Measurements from ENCODE around the gene SFSWAP.

The SFSWAP gene

DNA sequence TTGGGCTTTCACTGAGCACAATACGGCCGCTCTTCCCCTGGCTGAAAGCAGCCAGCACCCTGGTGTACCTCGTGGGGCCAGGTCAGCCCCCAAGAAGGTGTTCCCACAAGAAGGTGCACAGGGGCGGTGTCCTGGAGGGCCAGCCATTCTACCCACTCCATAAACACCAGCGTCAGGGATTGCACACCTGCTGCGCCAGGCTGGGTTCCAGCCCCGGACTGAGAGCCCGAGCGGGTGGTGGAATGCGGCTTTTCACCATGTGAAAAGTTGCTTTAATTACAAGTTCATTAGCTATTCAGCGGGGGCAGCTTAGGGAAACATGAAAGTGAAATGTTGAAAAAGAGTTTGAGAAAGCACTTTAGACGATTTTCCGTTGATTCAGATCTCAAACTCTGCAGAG lies 99.8 kb downstream of the SFSWAP start:
- Mint-ChIP-seq H3K9me3 (peaks cover 6% of the 10 kb centered on the region), H3K36me3 (ENCODE audit: insufficient read depth) (peaks cover 3% of the 10 kb centered on the region), H3K27ac (ENCODE audit: low read depth) (no peak overlapping the region), H3K4me1 (no peaks in the 10 kb centered on the region), H3K4me3 (no peak overlapping the region), H3K27me3 (no peaks in the 10 kb centered on the region)
- no peak for ATAC-seq (replicated peaks; ENCODE audit: extremely low read depth, poor library complexity, severe bottlenecking)
- no peak for DNase-seq (ENCODE audit: low spot score in 2 of 2)

GRCh38 chr12:131815131-131815530 lies 104.2 kb downstream of the SFSWAP start:
- Mint-ChIP-seq H3K27ac (ENCODE audit: low read depth) (no peak overlapping the region), H3K4me1 (no peaks in the 10 kb centered on the region), H3K27me3 (no peaks in the 10 kb centered on the region), H3K9me3 (peaks cover 6% of the 10 kb centered on the region), H3K36me3 (ENCODE audit: insufficient read depth) (no peaks in the 10 kb centered on the region), H3K4me3 (no peak overlapping the region)
- no peak for DNase-seq (ENCODE audit: low spot score in 2 of 2)
- ATAC-seq (replicated peaks; ENCODE audit: extremely low read depth, poor library complexity, severe bottlenecking): no peak

DNA sequence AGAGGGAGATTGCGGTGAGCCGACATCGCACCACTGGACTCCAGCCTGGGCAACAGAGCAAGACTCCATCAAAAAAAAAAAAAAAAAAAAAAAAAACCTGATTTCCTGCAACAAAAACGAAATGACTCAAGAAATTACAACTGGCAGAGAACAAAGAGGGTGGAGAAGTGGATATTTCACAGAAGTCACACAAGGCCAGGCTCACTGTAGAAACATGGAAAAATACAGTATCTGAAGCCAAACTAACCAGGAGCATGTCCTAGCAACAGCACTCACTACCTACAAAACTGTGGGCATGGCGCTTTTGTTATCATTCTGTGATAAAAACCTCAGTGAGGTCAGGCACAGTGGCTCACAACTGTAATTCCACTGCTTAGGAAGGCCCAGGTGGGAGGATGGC lies 105.6 kb downstream of the SFSWAP start:
- H3K36me3 Mint-ChIP-seq (ENCODE audit: insufficient read depth): no peaks in the 10 kb centered on the region
- H3K9me3 Mint-ChIP-seq: peaks cover 6% of the 10 kb centered on the region
- H3K4me1 Mint-ChIP-seq: no peaks in the 10 kb centered on the region
- H3K4me3 Mint-ChIP-seq: no peak overlapping the region
- no peak for DNase-seq (ENCODE audit: low spot score in 2 of 2)
- no peak for ATAC-seq (replicated peaks; ENCODE audit: extremely low read depth, poor library complexity, severe bottlenecking)
- H3K27me3 Mint-ChIP-seq: no peaks in the 10 kb centered on the region
- no peak overlapping the region for H3K27ac Mint-ChIP-seq (ENCODE audit: low read depth)

- H3K27ac Mint-ChIP-seq (ENCODE audit: low read depth): no peak overlapping the region
- ATAC-seq (replicated peaks; ENCODE audit: extremely low read depth, poor library complexity, severe bottlenecking): no peak
- no peaks in the 10 kb centered on the region for H3K4me1 Mint-ChIP-seq
- no peak for DNase-seq (ENCODE audit: low spot score in 2 of 2)
- no peaks in the 10 kb centered on the region for H3K36me3 Mint-ChIP-seq (ENCODE audit: insufficient read depth)
- no peak overlapping the region for H3K4me3 Mint-ChIP-seq
- H3K9me3 Mint-ChIP-seq: peaks cover 6% of the 10 kb centered on the region
- no peaks in the 10 kb centered on the region for H3K27me3 Mint-ChIP-seq
Measured at GRCh38 chr12:131817241-131817640, 106.4 kb downstream of the SFSWAP start.

- Mint-ChIP-seq H3K27ac (ENCODE audit: low read depth) (no peak overlapping the region), H3K9me3 (no peaks in the 10 kb centered on the region), H3K27me3 (no peaks in the 10 kb centered on the region), H3K4me3 (no peak overlapping the region), H3K4me1 (no peaks in the 10 kb centered on the region), H3K36me3 (ENCODE audit: insufficient read depth) (no peaks in the 10 kb centered on the region)
- ATAC-seq (replicated peaks; ENCODE audit: extremely low read depth, poor library complexity, severe bottlenecking) (no peak), DNase-seq (ENCODE audit: low spot score in 2 of 2) (no peak)
Measured at GRCh38 chr12:131818821-131819585, 108.1 kb downstream of the SFSWAP start.

DNA sequence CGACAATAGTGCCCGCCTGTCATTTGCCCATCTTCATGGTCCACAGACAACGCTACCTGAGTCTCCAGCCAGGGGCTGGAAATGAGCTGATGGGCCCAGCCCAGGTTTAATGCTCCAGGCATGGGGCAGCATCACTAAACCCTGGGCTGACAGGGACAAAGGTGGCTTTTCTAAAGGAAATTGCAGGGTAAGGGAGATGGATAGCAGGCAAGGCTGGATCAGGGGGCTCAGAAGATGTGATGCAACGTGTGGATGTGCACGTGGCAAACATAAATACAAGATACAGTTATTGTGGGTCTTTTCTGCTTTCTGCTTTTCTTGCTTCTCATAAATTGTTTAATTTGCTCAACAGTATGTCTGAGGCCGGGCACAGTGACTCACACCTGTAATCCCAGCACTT lies 113.6 kb downstream of the SFSWAP start:
- no peaks in the 10 kb centered on the region for H3K9me3 Mint-ChIP-seq
- H3K27ac Mint-ChIP-seq (ENCODE audit: low read depth): no peak overlapping the region
- H3K4me1 Mint-ChIP-seq: peaks cover 3% of the 10 kb centered on the region
- H3K36me3 Mint-ChIP-seq (ENCODE audit: insufficient read depth): peaks cover 1% of the 10 kb centered on the region
- ATAC-seq (replicated peaks; ENCODE audit: extremely low read depth, poor library complexity, severe bottlenecking) (no peak), DNase-seq (ENCODE audit: low spot score in 2 of 2) (no peak)
- peaks cover 39% of the 10 kb centered on the region for H3K27me3 Mint-ChIP-seq
- H3K4me3 Mint-ChIP-seq: no peak overlapping the region

- no peaks in the 10 kb centered on the region for H3K9me3 Mint-ChIP-seq
- H3K27me3 Mint-ChIP-seq: peaks cover 43% of the 10 kb centered on the region
- H3K27ac Mint-ChIP-seq (ENCODE audit: low read depth): no peak overlapping the region
- H3K4me1 Mint-ChIP-seq: peaks cover 6% of the 10 kb centered on the region
- DNase-seq (ENCODE audit: low spot score in 2 of 2): no peak
- H3K36me3 Mint-ChIP-seq (ENCODE audit: insufficient read depth): peaks cover 1% of the 10 kb centered on the region
- ATAC-seq (replicated peaks; ENCODE audit: extremely low read depth, poor library complexity, severe bottlenecking): no peak
- H3K4me3 Mint-ChIP-seq: no peak overlapping the region
Measured at GRCh38 chr12:131825146-131825892, 114.4 kb downstream of the SFSWAP start.

DNA sequence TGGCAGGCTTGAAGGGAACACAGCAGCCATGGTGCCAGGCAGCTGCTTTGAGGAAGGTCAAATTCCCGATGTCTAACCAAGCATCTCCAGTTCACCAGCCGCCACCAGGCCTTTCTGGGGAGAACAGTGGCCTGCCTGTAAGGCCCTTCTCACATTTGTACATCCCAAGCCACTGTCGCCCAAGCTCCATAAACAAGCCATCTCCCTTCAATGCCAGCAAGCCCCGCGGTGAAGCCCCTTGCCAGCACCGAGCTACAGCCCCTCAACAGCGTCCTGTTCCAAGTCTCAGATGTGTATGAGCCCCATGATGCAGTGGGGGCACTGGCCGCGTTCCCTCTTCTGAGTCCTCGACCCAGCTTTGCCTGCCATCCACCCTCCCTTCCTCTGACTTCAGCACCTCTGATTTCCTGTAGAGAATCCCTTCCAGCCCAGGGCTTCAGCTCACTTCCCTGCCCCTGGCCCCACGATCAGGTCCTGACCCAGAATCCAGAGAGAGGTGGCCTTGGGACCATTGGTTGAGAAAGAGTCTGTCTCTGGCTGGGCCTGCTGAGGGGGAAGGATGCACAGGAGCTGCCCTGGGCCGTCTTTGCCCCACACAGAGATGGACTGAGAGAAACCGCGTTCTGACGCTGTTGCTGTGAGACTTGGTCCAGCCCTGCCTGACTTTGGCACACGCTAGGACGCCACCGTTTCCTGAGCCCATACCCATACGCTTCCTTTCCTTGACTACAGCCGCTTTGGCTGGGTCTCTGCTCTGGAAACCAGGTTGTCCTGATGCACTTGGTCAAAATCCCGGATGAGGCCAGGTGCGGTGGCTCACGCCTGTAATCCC lies 115.4 kb downstream of the SFSWAP start:
- peak overlapping the region; percentile 37 for H3K4me3 Mint-ChIP-seq
- ATAC-seq (replicated peaks; ENCODE audit: extremely low read depth, poor library complexity, severe bottlenecking): no peak
- DNase-seq (ENCODE audit: low spot score in 2 of 2): no peak
- peaks cover 6% of the 10 kb centered on the region for H3K4me1 Mint-ChIP-seq
- H3K27me3 Mint-ChIP-seq: peaks cover 49% of the 10 kb centered on the region
- no peak overlapping the region for H3K27ac Mint-ChIP-seq (ENCODE audit: low read depth)
- H3K9me3 Mint-ChIP-seq: no peaks in the 10 kb centered on the region
- H3K36me3 Mint-ChIP-seq (ENCODE audit: insufficient read depth): peaks cover 1% of the 10 kb centered on the region

DNA sequence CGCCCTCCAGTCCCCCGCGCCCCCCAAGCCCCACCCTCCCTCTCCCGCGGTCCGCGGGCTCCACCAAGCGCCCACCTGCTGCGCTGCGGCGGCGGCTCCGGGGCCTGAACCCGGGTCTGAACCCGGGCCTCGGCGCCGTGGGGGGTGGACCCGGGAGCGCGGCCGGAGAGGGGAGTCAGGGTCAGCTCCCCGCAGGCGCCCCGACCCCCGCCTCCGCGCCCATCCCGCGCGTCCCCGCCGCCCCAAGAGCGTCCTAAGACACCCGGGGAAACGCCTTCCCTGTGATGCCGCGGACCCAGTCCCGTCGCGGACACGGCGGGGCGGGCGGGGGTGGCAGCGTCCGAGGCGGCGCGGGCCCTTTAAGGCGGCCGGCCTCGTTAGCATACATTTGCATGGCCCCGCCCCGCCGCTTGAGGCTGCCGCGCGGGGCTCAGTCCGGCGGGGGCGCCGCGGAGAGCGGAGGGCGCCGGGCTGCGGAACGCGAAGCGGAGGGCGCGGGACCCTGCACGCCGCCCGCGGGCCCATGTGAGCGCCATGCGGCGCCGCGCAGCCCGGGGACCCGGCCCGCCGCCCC lies 117.2 kb downstream of the SFSWAP start, which contains the start of gene MMP17:
Gene MMP17, plus strand, starts transcription at position 433 of the 574 bp plus-strand sequence. Its CDS starts 102 bp downstream, at position 535.
- Mint-ChIP-seq H3K27ac (ENCODE audit: low read depth) (no peak within 1 kb of the TSS), H3K9me3 (no peaks in the 10 kb centered on the region), H3K27me3 (peaks cover 57% of the 10 kb centered on the region), H3K36me3 (ENCODE audit: insufficient read depth) (peaks cover 1% of the 10 kb centered on the region), H3K4me3 (peak within 1 kb of the TSS; percentile 71), H3K4me1 (peaks cover 6% of the 10 kb centered on the region)
- DNase-seq (ENCODE audit: low spot score in 2 of 2) (no peak), ATAC-seq (replicated peaks; ENCODE audit: extremely low read depth, poor library complexity, severe bottlenecking) (peak; percentile 52)

DNA sequence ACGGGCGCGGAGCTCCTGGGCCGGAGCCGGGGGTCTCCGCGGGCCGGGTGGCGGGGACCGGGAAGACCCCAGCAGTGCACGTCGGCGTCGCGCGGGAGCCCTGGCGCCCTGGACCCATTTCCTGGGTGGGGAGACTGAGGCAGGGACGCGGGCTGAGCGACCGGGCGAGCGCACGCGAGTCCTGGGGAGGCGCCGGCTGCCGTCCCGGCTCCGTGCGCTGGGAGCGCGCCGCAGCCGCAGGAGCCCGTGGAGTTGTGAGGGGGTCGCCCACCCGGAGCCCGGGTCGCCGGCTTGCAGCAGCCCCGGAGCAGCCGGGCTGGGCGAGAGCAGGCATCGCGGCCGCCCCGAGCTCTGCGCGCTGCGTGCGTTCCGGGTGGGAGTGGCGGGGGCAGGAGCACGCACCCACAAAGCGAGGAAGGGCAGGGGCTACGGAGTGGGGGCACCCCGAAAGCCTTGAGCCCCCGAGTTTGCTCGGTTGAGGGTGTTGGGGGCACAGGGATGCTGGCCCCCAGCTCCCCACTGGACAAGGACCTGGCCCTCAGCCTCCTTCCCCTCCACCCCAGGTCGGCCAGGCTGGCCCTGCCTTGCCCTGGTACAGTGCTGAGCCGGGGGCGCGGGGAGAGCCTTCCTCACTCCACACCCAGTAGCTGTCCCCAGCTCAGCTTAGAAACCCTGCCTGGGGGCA lies 117.9 kb downstream of the SFSWAP start:
- Mint-ChIP-seq H3K27me3 (peaks cover 62% of the 10 kb centered on the region), H3K4me3 (peak overlapping the region; percentile 71), H3K36me3 (ENCODE audit: insufficient read depth) (peaks cover 1% of the 10 kb centered on the region)

GRCh38 chr12:131829356-131829747 lies 118.5 kb downstream of the SFSWAP start:
- Mint-ChIP-seq H3K27ac (ENCODE audit: low read depth) (no peak overlapping the region), H3K4me3 (peak overlapping the region; percentile 71), H3K27me3 (peaks cover 61% of the 10 kb centered on the region), H3K36me3 (ENCODE audit: insufficient read depth) (peaks cover 1% of the 10 kb centered on the region), H3K4me1 (peaks cover 6% of the 10 kb centered on the region), H3K9me3 (no peaks in the 10 kb centered on the region)
- no peak for DNase-seq (ENCODE audit: low spot score in 2 of 2)
- no peak for ATAC-seq (replicated peaks; ENCODE audit: extremely low read depth, poor library complexity, severe bottlenecking)

More for the DNA sequence above, 117.9 kb downstream of the SFSWAP start:
- ATAC-seq (replicated peaks; ENCODE audit: extremely low read depth, poor library complexity, severe bottlenecking) (no peak), DNase-seq (ENCODE audit: low spot score in 2 of 2) (no peak)
- no peak overlapping the region for H3K27ac Mint-ChIP-seq (ENCODE audit: low read depth)
- H3K4me1 Mint-ChIP-seq: peaks cover 6% of the 10 kb centered on the region
- H3K9me3 Mint-ChIP-seq: no peaks in the 10 kb centered on the region
